Activated effector memory CD4-positive, alpha-beta T cell treated with anti-CD3 and anti-CD28 coated beads, Interleukin-2, amount 50 U/mL, for 16 hours (primary cell): Measurements from ENCODE around the gene NBPF1.
"Not testable (repeated sequence)": the region's sequence is repeated elsewhere in the genome, so short reads cannot be mapped to it uniquely, and the experiment has no call there.

Experiments used
- DNase-seq: peaks from one replicate; pipeline ENCODE4 v3.0.0-alpha.2; 2020

NBPF1 gene

DNA sequence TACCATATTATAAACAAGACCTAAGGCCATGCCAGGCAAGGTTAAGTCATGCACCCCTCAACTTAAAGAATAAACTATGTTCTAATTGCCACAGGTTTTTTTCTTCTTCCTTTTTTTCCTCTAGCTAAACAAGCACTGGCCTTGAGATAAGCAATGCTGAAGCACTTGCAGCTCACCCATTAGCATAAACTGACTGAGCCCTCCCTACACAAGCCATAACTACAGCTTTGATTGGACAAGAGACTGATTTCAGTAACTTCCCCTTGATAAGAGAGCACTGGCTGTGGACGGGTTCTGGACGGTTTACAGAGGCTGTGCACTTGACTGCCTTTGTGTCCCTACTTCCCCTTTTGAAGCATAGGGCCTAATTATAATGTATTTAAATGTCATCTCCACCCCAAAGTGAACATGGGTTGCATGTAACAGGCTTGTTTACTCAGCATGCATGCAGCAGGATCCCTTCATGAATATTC, 72.9 kb downstream of the NBPF1 start:
- not testable (repeated sequence) for DNase-seq

DNA sequence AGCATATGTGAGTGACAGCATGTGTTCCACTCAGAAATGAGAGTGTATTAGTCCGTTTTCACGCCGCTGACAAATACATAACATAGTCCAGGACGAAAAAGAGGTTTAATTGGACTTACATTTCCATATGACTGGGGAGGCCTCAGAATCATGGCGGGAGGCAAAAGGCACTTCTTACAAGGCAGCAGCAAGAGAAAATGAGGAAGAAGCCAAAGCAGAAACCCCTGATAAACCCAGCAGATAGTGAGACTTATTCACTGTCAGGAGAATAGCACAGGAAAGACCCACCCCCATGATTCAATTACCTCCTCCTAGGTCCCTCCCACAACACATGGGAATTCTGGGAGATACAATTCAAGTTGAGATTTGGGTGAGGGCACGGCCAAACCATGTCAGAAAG, 75.8 kb downstream of the NBPF1 start:
- not testable (repeated sequence) for DNase-seq

DNA sequence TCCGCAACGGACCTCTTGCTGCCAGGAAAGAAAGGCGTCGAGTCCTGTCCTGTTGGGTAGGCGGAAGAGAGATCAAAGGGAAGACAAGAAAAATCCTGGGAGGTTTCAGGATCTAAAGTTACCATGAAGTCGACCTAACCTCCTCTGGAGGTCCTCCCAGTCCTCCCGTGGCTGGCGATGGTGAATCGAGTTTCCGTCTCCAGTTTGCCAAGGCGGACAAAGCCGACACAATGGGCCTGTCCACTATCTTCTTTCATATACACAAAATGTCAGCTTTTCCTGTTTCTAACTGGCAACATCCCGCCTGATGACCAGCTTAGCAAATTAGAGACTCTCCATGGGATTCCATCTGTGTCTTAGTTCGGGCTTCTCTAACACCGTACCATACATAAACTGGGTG, 76.6 kb downstream of the NBPF1 start:
- not testable (repeated sequence) for DNase-seq

DNA sequence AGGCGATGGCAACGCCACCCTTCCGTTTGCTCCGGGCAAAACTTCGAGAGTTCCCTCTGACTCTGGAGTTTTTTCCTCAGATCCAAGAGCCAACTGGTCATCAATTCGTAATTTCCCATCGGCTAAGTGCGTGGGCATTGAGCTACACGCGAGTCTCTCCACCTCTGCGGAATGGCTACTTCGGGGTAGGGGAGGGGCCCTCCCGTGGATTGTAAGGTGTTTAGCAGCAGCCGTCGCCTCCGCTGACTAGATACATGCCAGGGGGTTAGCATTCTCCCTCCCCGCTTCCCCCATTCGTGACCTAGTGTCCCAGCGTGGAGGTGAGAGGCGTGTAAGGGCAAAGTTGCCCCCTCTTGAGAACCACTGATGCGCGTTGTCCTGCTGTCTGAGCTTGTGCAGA, 77.5 kb downstream of the NBPF1 start:
- not testable (repeated sequence) for DNase-seq

DNA sequence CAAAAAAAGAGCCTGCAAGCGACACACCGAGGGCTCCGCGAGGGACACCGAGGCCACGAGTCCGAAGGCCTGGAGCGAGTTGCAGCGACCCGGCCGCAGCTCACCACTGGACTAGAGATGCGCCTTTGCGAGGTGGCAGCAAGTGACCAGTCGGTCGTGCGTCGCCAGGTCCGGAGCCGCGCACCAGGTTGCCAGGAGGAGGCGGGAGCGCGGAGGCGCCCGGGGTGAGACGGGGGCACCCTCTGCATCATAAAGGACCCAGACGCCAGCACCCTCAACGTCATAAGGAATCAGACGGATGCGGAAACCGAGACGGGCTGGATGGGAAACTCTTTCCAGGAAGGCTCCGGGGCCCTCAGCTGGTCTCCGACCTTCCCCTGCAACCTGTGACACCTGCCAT, 77.9 kb downstream of the NBPF1 start:
- not testable (repeated sequence) for DNase-seq

DNA sequence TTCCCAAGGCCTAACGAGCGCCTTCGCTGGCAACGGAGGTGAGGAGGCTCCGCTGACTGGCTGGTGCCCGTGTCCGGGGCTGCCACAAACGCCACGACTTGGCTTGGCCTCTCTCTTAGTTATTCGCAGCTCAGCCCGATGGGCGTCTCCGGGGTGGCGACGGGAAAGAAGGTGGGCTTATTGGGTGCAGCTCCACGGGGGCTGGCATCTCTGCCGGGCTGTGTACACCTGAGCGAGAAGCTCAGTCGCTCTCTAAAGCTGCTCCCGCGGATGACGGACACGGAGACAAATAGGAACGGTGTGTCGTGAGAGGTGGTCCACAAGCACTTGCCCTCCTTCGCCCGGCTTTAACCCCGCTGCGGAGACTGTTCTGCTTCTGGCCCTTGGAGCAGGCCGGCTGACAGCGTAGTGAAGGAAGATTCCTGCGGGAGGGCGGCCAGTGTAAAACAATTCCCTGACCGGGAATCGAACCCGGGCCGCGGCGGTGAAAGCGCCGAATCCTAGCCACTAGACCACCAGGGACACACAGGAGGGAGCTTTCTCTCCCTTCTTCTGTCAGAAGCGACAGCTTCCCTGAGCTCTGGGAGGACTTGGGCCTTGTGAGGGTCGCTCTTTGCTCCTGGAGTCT, 78.4 kb downstream of the NBPF1 start:
- not testable (repeated sequence) for DNase-seq

DNA sequence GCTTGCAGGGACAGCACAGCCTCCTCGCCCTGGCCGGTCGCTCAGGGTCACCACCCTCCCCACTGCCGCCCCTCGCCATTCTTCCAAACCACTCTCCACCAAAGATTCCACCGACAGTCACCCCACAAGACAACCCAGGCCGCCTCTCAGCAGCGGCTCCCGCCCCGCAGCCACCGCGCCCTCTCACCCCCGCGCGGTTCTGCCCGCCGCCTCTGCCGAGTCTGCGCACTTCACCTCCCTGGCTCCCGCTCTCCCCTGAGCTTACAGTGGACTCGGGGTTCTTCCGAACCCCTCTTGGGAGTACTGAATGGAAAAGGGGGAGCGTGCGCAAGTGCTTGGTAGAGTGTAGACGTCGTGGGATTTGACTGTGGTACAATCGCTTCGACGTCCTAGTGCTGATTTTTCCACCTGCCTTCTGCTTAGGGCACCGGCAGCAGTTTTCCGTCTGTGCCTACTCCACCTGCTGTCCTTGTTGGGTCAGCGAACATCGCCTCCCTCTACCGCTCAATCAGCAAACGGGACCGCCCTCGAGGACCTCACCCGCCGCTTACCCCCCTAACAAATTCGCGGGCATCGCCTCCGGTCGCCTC, 79.0 kb downstream of the NBPF1 start:
- not testable (repeated sequence) for DNase-seq

DNA sequence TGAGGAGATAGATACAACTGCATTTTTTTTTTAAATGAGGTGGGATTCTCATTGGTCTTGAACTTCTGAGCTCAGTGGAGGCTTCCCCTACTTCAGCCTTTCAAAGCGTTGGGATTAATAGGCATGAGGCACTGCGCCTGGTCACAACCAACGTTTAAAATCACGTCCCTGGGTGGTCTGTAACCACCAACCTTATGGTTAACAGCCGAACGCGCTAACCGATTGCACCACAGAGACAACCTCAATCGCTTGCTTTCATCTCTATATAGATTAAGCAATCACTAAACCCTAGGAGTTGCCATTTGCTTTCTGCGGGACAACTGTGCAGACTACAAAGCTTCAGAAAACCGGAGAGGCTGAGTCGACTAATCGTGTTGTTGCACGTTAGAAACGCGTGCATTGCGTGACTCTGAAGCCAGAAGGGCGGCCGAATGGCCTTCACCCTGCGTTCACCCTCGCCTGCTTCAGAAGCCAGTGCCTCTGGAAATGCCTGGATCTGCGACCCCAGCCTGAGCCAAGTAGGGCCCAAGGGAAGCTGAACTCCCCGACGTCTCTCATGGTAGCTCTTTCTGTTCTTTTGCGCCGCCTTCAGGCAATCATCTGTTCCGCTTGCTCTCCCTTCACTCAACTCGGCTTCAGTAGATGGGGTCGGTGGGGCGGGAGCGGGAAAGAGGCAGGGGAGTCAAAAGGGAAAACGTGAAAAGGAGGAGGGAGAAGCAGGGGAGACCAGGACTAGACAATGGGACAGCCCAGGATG, 81.0 kb downstream of the NBPF1 start:
- DNase-seq = not testable (repeated sequence)

DNA sequence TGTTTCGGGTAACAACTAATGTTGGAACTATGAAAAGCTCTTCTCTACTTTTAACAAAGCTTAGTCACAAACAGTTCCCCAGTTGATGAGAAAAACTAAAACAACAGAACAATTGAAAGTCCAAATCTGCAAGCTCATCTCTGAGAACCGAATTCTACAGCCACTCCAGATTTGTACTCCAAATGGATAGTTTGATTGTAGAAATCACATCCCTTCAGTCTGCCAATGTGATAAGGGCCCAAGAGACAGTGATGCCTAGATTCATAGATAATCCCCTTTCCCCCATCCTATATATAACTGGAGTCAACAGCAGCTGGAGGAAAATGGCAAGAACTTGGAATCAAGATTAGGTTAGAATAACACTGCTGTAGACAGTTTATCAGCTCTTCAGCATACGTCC, 85.0 kb downstream of the NBPF1 start:
- not testable (repeated sequence) for DNase-seq

DNA sequence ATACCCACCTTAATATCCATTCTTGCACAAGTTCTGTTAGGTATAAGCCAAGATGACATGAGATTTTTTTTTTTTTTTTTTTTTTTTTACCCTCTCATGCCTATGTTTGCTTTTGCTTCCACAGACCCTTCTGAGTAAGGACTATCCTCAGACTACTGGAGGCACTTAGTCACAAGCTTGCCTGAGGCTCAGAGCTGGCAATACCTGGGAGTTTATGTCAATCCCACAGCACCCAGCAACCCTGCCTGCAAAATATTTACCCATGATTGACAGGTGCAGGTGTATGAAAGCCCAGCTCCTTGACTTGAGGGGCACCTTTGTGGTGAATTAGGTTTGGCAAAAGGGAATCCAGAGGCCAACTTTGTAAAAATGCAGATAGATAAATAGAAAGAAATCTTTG, 87.6 kb downstream of the NBPF1 start:
- not testable (repeated sequence) for DNase-seq

DNA sequence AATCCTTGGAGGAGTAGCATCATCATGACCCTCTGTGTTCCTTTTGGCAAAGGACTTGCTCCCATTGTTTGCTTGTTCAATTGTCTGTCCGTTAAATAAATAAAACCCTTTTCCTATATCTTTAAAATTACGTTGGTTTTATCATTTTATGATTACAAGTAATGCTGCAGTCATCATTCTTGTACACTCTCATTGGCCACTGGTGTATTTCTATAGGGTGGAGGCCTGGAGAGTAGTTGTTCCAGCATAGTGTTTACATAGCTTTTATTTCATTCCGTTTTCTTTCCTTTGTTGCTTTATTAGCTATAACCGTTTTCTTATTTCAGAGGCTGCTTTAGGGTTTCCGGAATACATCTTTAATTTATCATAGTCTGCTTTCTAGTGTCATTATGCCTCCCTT, 91.7 kb downstream of the NBPF1 start:
- DNase-seq = not testable (repeated sequence)

DNA sequence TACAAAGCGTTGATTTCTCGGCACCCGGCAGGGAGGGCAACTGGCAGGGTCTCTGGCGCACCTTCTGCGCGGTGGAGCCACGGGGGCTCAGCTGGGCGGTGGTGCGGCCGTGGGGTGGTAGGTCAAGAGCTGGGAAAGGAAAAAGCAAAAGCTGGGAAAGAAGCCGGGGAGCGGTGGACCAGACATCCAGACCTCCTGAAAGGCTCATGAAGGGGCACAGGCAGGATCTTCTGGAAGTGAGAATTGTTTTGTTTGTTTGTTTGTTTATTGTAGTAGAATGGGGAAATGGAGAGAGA, 92.1 kb downstream of the NBPF1 start:
- DNase-seq = no peak

DNA sequence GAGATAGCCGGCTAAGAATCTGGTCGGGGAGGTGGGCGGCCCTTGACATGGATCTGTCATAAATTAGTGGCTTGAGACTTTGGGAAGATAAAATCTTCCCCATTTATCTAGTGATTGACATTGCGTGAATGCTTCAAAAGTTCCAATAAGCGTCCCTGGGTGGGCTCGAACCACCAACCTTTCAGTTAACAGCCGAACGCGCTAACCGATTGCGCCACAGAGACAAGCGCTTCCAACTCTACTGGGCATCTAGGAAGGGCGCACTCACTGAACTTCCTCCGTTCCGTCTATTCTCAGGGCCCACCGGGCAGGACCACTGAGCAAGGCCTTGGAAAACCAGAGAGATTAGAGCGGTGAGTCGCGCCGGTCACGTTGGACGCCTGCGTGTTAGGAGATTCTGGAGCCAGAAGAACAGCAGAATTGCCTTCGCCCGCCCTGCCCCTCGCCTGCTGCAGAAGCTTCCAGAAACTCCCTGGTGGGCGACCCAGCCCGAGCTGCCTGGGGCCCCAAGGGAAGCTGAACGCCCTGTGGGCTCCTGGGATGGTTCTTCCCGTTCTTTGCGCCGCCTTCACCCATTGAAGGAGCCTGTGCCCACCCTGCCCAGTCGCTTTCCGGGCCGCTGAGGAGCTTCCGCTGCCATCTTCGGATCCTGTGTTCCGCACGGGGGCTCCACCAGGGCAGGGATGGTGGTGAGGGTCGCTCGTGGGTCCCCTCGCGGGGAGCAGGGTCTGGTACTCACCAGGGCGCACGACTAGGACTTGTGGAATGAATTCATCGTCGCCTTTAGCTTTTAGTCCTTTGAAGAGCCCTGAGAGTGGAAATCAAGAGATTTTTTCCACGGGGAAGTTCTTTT, 92.7 kb downstream of the NBPF1 start:
- DNase-seq = not testable (repeated sequence)

DNA sequence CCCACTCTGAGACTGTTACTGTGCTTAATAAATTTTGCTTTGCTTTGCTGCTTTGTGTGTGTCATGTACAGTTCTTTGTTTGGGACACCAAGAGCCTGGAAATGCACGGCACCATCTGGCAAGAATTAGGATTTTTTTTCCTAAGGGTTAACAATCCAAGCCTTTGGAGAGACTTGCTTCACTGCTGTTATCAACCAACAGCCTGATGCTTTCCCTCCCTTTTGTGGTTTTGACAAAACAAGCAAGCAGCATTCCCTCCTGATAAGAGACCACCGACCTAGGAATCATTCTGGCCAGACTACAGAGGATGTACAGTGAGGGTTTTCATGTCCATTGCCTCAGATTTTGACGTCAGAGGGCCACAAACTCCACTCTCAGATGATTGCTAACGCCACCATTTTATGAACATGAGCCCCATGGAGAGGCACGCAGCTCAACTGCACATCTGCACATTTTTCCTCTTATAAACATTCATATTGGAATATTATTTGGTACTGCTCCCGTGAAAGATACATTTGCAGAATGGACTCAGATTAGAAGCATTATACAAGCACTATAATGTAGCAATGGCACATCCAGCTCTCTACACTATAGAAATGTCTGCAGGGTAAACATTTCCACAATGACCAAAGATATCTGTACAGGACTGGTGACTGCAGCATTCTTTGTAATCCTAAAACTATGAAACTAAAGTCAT, 94.0 kb downstream of the NBPF1 start:
- DNase-seq = not testable (repeated sequence)

DNA sequence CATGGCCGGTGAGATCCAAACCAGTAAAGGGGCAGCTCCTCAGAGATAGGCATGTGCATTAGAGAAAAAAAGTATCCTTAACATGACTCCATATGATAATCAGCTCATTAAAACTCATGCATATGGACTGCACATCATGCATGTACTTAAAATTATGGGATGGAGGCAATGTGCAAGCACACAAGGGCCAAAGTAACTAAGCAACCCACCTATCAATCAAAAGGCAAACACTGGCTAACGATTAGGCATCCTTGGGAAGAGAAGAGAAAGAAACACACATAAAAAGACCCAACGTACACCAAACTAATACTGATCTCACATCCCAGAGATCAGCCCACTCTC, 94.5 kb downstream of the NBPF1 start:
- DNase-seq = not testable (repeated sequence)

DNA sequence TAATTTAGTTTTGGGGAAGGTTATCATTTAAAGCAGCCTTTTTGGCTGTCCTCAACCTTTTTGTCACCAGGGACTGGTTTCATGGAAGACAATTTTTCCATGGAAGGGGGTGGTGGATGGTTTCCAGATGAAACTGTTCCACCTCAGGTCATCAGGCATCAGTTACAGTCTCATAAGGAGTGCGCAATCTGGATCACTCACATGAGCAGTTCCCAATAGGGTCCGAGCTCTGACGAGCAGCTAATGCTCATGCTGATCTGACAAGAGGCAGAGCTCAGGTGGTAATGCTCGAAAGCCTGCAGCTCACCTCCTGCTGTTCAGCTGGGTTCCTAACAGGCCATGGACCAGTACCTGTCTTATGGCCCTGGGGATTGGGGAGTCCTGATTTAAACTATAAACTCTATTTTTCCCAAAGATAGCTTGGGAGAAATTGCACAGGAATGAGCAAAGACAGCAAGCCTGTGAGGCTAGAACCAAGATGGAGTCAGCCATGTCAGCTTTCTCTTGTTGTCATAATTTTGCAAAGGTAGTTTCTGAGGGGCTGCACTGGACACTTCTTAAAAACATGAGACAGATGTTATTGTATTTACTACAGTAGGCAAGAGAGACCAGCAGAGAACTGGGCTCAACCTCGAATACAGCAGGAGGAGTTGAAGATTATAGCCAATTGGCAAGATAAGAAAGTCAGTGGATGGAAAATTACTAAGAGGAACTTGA, 96.5 kb downstream of the NBPF1 start:
- DNase-seq = not testable (repeated sequence)

DNA sequence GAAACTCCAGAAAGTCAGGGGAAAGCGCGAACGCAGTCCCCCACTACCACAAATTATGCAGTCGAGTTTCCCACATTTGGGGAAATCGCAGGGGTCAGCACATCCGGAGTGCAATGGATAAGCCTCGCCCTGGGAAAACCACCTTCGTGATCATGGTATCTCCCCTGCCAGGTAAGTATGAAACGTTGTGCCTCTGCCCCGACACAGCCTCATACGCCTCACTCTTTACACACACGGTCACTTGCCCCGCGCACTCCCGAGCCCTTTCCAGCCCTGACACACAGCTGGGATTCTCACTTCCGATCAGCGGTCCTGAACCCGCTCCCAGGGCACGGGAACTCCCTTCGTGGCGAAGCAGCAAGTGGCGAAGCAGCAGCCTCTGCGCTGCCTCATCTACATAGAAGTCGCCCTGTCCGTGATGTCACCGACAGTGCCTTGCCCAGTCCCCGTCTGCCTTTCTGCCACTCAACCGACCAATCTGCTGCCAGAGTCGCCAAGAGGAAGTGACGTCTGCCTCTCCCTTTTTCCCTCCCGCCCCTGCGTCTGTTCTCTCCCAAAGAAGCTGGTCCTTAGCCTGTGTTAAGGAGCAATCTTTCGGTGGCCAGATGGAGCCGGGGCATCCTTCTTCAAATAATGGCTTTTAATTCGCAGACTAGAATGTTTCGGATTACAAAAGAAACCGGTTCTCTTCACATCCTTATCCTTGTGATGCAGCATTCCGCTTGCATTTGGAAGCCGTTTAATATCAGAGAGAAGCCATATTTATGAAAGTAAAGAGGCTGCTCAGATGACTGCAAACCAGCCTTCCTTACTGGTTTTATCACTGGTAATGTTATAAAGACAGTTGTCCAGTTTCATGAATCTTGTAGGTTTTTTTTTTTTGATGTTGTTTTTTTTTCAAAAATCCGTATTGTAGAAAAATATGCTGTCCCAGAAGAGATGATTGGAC, 99.0 kb downstream of the NBPF1 start, which contains the start of gene RNU1-1:
Gene RNU1-1 (minus strand): TSS at position 179 of the 949 bp plus-strand sequence.
- DNase-seq = peak; percentile 90

DNA sequence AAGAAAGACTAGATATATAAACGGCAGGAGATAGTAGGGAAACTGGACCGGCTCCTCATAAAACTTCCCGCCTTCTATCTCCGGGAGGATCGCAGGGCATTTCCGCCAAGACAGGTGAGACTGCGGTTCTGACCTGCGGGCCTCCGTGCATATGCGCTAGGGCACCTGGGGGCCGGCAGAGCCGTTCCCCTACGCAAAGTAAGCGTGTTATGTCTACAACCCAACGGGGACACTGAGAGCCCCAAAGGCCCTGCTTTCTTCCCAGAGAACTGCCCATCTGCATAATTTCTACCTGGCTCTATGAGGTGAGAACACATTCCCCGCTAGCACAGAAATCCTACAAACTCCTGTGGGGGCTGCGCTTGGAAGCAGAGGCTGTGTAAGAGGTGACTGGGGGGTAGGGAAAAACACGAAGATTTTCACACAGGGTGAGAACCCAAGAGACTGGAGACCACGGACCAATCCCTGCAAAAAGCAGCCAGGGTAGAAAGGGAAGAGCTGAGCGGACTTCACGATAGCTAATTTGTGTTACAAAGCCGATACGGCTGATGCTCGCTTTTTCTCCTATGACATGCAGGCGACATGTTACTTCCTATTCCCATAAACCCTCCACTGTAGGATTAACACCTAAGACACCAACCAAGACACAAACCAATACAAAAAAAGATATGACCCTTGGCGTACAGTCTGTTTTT, 99.8 kb downstream of the NBPF1 start:
- DNase-seq = peak; percentile 88

DNA sequence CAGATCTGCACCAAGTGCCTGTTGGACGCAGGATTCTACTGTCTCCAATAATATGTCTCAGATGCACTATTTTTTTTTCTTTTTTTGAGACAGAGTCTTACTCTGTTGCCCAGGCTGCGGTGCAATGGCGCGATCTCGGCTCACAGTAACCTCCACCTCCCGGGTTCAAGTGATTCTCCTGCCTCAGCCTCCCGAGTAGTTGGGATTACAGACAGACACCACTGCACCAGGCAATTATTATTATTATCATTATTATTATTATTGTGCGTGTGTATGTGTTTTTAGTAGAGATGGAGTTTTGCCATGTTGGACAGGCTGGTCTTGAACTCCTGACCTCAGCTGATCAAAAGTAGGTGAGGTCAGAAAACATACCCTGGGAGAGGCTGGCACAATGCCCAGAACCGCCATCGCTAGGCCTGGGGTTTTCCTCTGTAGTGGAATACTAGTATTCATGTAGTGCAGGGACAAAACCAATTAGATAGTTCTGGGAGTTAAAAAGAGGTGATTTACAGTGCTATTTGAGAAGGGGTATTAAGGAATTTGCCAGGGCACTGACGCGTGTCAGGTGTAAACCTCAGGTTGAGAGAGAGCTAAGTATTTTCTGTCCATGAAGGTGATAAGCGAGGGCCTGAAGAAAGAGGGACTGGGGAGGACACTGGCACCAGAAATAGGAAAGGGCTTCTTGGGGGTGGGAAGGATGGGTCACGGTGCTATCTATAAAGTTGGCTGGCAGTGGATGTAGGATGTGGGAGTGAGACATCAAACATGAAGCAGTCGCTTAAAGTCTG, 100.5 kb downstream of the NBPF1 start:
- DNase-seq = peak; percentile 79
